Islet of Langerhans (tissue), 1 donor: ENCODE data around the gene HIVEP3.

Experiments
- FAIRE-seq: peaks from one replicate; lab custom pipeline; 2011; peaks lifted over from hg19 to GRCh38; lab: Jason Lieb, UNC

The HIVEP3 gene

DNA sequence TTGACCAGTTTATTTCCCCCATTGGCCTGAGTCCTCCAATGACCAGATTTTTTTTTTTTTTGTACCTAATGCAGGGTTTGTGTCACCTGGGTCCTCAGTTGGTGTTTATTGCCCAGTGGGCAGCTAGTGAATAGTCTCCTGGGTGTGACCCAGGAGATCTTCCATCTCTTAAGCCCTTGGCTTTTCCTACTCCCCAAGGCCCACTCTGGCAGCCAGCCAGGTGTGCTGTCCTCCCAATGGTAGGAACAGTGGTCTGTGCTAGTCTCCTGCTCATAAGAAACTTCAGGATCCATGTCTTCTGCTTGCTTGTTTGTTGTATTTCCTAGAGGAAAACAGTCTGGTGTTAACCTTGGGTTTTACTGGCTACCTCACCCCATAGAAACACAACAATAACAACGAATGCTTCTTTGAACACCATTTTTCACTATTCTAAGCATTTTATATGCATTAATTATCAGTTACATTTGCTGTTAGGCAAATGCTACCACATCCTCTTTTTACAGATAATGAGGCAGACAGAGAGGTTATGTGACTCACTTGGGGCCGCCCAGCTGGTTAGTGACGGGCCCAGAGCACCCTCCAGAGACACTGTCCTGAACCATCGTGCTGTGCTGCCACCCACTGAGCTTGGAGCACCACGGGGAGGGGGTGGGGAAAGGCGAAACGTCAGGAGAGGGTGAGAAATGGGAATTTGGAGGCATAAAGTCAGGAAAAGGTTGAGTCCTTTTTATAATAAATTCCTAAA is 107.5 kb downstream of the HIVEP3 start:
- FAIRE-seq: no peak

DNA sequence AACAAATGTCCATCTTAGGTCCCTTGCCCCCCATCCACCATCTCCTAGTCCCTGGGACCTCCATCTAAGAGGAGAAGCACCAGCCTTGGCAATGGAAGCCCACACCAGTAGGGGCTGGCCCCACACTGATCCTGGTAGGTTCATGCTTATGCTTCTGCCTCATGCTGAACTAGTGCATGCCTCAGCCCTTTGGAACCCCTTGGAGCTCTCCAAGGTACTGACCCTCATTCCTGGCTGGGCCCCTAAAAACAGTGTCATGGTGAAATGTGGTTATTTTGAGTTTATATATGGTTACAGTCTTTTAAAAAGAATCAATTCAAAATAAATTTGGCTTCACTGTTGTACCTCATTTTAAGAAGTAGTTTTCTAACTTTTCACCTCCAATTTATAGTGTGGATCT is 108.3 kb downstream of the HIVEP3 start:
- FAIRE-seq: no peak

DNA sequence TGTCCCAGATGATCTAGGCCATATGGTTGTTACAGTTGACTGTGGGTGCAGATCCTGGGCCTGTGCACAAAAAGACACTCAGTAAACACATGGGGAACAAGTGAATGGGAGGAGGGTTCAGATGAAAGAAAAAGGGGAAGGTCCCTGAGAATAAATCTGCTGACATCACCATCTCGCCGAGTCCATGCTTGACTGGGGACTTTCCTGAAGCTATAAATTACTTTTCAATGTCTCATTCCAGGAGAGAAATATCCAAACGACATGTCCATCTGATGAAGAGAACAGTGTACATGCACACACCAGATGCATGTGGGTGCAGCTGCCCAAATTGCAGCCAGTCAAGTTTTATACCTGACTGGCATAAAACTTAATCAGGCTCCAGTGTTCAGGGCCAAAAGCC is 109.0 kb downstream of the HIVEP3 start:
- no peak for FAIRE-seq

DNA sequence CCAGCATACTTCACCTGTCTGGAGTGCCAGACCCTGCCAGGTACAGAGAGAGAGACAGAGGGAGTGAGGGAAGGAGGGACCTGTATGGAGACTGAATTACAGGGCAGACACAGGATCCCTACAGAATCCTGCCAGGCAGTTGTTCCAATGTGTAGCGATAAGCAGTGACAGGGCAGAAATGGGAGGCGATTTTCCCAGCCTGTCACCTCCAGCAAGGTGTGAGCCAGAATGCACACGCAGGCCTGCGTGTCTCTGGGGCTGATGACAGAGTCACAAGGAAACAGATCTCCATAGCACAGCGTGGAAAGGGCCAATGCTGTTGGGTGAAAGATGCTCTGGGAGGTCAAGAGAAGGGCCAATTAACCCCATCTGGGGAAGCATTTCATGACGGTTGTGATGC is 111.3 kb downstream of the HIVEP3 start:
- FAIRE-seq: no peak

DNA sequence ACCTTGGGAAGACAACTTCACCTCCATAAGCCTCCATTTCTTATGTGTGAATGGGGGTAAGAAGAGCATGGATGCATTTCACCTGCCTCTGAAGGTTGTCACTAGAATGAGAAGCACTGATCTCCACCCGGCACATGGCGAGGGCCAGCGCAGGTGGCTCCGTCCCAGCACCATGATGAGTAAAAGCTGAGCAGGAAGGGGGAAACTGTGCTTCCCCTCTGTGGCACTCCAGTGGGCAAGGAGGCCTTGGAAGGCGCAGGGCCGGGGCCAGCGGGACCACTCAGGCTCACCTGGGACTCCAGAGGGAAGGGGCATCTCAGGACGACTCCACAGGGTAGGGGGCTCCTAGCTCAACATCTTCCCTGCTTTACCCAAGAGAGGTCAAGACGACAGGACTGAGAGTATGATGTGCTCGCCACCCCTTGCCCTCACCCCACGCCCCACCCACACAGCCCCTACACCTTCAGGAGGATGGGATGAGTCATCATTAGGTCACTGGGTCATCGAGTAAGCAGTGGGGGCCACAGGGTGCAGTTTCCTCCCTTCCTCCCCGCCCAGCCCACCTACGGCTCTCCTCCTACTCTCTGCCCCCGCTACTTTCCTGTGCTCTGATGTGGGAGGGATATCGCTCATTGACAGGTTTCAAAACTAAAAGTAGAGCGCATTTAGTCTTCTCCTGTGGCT is 112.1 kb downstream of the HIVEP3 start:
- FAIRE-seq: no peak

DNA sequence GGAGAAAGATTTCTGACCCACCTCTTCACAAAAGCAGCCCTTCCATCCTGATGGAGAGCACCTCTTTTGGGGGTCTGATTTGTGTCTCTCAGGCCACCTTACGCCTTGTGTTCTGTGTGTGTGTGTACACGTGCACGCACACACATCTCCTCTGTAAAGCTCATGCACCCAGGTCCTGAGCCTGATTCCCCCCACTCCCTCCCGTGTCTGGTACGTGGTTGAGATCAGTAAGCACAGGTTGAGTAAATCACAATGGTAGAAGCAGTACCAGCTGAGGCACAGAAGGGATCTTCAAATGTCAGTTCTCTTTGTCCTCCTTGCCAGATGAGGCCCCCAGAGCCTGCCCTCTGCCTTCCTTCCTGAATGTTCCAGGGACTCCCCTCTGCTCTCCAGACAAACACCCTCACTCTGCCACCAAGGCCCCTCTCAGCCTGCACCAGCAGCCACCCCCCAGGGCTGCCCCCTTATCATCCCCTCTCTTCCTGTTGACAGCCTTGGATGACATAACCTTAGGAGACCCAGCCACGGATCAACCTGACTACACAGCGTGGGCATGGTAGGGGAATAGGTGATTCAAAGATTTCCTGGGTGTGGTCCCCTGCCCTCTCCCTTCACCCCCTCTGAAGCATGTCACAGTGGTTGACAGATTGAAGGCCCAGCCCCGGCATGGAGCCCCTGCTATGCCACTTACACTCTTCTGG is 112.8 kb downstream of the HIVEP3 start:
- FAIRE-seq: no peak

DNA sequence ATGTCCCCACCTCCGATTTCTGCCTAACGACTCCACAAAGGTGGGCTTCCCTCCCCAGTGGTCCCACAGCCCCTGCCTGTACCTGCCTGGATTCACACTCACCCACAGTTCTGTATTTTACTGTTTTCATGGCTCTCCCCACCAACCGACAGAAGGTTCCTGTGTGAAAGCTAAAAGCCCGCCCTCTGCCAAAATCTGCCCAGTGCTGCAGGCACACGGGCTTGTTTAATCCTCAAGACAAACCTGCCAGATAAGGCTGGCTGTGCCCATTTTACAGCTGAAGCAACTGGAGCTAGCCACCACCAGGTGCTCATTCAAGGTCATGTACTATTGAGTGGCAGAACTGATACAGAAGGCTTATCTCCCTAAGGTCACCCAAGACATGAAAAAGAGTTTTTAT is 114.5 kb downstream of the HIVEP3 start:
- no peak for FAIRE-seq

DNA sequence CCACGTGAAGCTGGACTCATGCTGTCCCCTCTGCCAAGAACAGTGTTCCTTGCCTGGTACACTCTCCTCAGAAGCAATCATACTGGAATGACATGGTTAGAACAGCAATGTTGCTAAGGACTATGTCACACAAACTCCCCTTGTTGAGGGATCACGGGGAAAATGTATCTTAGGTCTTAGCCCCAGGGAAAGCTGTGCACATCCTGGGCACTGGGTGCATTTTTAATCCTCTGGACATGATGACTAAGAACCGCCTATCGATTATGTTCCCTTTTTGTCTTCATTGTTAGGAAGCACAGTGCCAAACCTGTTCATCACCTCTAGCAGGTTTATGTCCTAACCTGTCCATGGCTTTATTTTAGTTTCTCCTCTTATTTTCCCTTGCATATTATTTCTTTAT is 115.1 kb downstream of the HIVEP3 start:
- FAIRE-seq: no peak

DNA sequence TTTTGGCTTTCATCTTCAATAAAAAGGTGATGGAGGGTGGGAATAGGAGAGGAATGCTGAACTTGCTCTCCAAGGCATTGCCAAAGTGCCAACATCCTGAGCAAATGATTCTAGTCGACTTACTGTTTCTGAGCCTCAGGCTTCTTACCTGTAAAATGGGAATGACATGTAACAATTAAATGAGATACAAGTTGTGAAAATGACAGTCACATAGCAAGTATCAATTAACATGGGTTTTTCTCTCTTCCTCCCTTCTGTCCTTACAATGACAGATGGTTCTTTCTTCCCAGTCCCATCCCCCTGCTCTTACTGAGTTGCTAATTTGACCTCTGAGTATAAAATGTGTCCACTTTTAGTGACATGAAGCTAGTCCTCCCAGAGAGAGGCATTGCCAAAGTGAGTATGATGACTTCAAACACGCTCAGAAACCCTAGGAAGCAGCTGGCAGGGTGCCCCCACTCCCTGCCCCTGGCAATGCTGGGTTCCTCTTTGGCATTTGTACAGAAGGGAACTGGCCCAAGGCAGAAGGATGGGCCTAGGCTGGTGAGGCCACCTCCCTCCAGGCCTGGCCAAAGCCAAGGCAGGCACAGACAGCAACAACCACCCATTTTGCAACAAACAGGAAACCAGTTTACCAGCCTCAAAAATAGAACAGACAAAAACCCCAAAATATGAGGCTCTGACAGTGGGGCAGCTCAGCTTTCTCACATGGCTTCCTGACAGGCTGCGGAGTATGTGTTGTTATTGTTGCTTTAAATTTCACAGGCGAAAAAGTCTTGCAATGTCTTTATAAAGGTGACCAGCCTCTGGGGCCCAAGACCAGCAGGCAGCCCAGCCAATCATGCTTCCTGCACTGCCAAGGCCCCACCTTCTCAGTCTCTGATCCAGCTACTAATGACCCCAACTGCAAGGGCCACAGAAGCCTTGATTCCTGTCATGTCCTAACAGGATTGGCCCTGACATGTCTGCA is 115.9 kb downstream of the HIVEP3 start:
- no peak for FAIRE-seq

DNA sequence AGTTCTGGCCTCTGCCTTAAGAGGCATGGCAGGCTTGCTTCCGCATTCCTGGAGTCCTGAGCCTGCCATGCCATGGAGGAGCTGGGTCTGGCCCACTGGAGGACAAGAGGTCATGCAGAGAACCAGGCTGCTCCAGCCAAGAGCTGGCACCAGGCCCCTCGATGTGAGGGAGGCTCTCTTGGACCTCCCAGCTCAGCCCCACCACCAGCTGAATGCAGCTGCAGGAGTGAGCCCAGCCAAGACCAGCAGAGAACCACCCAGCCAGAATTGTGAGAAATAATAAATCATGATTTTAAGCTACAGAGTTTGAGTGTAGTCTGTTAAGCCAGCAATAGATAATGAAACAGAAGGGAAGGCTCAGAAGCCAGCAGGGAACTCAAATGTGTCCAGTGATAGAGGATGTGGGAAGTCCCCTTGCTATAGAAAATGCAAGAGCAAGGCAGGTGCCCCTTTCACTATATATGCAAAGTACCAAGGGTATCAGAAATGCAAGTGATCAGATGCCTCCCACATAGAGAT is 118.4 kb downstream of the HIVEP3 start:
- FAIRE-seq: no peak

DNA sequence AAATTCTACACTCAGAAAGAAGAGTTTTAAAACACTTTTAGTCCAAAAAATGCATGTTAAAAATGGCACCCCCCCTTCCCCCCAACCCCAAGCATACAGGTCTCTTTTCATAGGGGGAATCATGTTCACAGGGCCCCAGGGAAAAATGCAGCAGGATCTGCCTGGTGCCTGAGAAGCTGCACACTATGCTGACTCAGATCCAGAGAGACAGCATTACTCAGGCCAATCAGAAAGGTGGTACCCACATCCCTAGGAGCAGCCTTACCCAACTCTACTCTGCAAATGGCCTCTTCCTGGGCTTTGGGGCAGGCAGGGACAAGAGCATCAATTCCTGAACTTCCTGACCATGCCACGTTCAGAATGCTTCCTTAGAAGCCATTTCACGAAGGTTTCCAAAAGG is 119.0 kb downstream of the HIVEP3 start:
- no peak for FAIRE-seq

DNA sequence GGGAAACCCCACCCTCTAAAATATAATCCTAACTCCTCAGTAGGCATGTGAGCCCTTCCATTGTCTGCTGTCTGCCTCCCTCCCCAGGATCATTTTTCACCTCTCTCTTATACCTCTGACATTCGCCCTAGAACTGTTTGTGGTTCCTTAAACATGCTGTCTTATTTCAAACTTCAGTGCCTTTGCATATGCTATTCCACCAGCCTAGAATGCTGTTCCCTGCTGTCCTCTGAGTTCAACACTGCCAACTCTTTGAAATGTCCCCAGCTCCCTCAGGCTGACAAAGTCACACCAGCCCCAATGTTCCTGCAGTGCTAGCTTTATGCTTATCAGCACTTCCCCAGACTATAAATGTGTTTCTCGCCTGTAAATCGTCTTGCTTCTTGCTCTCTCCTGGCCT is 119.5 kb downstream of the HIVEP3 start:
- no peak for FAIRE-seq

DNA sequence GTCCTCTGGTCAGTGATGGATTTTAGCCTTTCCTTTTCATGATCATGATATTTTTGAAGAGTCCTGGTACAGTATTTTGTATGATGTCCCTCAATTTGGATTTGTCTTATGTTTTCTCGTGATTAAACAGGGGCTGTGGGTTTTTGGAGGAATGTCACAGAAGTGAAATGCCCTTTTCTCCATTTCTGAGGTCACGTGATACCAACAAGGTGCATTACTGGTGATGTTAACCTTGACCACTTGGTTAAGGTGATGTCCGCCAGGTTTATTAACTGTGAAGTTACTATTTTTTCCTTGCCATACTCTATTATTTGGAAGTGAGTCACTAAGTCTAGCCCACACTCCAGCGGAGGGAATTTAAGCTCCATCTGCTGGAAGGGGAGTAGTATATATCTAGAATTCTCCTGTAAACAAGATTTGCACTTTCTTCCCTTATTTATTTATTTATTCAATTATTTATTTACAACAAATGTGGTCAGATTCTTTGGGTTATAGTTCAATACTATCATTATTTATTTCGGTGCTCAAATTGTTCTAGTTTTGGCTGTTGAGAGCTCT is 123.4 kb downstream of the HIVEP3 start:
- no peak for FAIRE-seq

DNA sequence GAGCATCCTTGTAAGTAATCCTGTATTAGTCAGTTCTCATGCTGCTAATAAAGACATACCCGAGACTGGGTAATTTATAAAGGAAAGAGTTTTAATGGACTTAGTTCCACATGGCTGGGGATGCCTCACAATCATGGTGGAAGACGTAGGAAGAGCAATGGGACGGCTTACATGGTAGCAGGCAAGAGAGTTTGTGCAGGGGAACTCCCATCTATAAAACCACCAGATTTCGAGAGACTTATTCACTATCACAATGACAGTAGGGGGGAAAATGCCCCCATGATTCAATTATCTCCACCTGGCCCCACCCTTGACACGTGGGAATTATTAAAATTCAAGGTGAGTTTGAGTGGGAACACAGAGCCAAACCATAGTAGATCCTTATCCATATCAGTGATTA is 124.7 kb downstream of the HIVEP3 start:
- FAIRE-seq: no peak

DNA sequence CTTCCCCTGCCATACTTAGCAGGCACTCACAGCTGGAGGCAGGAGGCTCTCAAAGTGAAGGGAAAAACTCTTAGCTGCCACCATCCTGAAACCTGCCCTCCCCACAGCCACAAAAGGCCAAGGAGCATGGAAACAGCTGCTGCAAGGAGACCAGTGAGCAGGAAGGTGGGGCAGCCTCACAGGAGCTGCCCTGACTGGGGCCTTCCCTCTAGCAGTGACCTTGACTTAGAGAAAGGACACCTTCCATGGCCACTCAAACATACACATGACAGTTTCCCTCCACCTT is 126.3 kb downstream of the HIVEP3 start:
- FAIRE-seq: no peak

DNA sequence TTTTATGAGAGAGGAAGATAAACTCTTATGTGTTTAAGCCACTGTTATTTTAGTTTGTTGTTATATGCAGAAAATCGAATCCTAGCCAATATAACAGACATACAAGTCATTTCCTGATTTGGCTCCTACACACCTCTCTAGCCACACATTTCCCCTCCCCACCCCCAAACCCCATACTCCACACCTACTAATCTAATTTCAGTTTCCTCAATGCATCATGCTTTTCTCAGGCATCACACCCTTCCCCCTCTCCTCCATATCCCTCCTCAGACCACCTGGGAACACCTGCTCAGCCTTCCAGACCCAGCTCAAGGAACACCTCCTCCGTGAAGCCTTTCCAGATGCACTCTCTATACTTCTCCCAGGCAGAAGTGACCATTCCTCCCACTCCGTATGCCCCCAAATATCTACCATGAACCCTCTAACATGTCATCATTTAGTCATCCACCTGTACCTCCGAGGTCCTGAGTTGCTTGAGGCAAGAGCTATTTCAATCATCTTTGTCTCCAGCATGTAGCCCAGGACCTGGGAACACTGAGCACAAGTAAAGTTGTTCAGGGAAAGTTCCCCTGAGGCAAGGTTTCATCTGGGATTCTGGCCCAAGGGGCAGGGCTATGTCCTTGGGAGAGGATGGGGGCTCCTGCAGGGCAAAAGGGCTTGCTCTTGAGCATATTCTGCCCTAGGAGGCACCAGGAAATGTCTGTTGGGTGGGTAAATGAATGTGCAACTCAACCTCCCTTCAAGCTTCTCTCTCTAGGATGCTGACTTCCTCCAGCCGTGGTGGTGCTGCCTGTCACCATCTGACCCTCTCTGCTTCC is 126.8 kb downstream of the HIVEP3 start:
- no peak for FAIRE-seq

DNA sequence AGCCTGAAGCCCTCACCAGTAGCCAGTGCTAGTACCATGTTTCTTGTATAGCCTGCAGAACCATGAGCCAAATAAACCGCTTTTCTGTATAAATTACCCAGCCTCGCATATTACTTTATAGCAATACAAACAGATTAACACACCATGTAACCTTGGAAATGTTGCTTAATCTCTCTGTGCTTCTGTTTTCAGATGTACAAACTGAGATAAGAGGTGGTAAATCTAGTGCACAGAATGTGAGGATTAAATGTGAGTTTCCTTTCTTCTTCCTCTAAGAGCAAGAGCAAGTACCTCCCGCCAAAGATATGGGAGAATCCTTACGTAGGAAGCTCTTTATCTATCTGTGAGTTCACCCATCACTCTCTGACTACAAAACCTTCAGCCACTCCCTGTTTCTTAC is 128.4 kb downstream of the HIVEP3 start:
- no peak for FAIRE-seq

DNA sequence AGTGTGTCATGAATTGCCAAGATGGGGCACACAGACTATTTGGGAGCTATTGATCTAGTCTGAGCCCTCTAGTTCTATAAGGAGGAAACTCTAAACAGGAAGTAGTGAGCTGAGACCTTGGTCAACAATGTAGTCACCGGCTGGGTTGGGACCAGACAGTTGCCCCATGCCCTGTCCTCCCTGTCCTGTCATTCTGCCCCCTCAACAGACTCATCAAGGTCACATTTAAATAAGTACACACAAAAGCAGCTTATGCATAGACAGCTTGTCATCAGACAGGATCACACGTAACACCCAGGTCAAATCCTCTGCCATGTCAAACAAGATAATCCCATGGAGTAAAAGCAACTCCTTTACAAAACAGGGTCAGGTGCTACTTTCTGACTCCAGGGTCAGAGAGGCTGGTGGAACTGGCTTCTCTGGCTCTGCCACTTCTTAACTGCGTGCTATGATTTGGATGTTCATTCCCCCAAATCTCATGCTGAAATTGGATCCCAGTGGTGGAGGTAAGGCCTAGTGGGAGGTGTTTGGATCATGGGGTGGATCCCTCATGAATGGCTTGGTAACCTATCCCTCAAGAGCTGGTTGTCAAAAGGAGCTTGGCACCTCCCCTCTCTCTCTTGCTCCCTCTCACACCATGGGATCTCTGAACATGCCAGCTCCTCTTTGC is 128.9 kb downstream of the HIVEP3 start:
- no peak for FAIRE-seq

DNA sequence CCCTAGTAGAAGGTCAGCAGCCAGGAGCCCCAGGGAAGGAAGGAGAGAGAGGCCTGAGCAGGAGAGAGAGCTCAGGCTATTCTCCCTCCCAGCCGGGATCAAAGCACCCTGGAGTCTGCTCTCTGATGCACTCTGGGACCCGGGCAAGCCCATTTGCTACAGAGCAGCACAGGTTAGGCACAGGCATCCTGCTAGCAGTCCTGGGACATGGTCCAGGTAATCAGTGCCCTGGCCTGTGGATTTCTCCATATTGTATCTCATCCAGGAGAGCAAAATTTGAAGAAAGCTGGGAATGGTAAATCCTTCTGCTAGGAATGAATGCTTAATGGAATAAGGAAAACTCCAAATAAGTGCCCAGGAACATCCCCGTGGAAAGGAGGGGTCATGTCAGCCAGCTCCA is 130.3 kb downstream of the HIVEP3 start:
- no peak for FAIRE-seq

DNA sequence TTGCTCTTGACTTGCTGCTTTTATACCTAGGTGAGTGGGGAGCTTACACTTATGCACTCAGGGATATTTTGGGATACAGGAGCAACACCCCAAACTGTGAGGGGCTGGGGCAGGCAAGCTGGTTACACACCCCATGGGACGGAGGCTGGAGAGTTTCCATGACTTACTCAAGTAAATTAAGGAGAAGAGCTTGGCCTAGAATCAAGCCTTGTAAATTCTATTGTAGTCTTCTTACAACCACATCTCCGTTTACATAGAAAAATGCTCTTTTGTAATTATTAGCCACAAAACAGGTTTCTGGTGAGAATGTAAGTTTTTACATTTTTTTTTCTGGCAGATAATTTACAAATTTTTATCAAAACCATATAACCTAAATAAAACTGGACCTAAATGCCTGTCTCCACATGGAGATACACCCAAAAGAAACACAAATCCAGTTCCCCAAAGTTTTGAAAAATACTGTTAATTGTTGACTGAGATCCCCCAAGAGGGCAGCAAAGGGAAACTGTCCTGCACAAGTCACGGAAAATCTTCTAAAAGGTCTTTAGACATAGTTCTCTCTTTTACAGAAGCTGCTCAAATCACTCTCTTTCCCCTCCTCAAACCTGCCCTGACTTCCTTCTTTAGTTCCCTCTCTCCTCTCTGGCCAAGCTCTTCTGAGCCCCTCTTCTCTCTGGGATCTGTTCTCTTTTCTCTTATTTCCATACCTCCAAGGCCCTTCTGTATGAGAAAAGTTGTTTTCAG is 134.0 kb downstream of the HIVEP3 start:
- no peak for FAIRE-seq
